T-helper 17 cell (primary cell): Measurements from ENCODE around the gene ECT2. TPM values are rescaled to one million over a fixed set of nuclear protein-coding genes. Genes with fewer than 3 reads are reported as not detected.
"Not testable (repeated sequence)": the region's sequence is repeated elsewhere in the genome, so short reads cannot be mapped to it uniquely, and the experiment has no call there.

Experiments used
- ATAC-seq: fragments of 150-1000 bp; cut with Tn5 transposase; 2 replicates; pipeline ENCODE4 v1.10.0; 2021; ENCODE audit warnings: mild to moderate bottlenecking, moderate library complexity
- DNase-seq, 3 donors: peaks; one replicate each; pipeline versions ENCODE4 v3.0.0 to v3.0.0-alpha.2; 2020 to 2021
- H3K9me3 ChIP-seq: one replicate; pipeline ENCODE4 v1.7.0; 2013; ENCODE audit warnings: low read length, mild to moderate bottlenecking; ENCODE audit not compliant: control insufficient read depth, poor library complexity, severe bottlenecking
- H3K27ac Mint-ChIP-seq: one replicate; pipeline ENCODE4 v1.8.0; 2022; ENCODE audit warnings: mild to moderate bottlenecking, moderate library complexity, mixed read lengths
- H3K27me3 Mint-ChIP-seq: one replicate; pipeline ENCODE4 v1.8.0; 2022; ENCODE audit warnings: mixed read lengths
- H3K36me3 Mint-ChIP-seq: one replicate; pipeline ENCODE4 v1.8.0; 2022; ENCODE audit warnings: low read depth, mixed read lengths
- H3K4me1 Mint-ChIP-seq: one replicate; pipeline ENCODE4 v1.8.0; 2022; ENCODE audit warnings: mild to moderate bottlenecking, mixed read lengths
- H3K4me3 Mint-ChIP-seq: one replicate; pipeline ENCODE4 v1.8.0; 2022; ENCODE audit warnings: mild to moderate bottlenecking, moderate library complexity, mixed read lengths
- total RNA-seq, 4 donors: library from RNA in 2 of 4; stranded (reverse) in 2 of 4; gene quantifications; one replicate each; pipeline ENCODE4 v1.2.3 and lab custom pipeline; 2022 to 2026

Gene ECT2
- total RNA-seq (1 to 10 TPM; 2.2 to 2.3 TPM), total RNA-seq (lab: John Stamatoyannopoulos, UW) (8.7 to 11.1 reads per million in 2 donors)

DNA sequence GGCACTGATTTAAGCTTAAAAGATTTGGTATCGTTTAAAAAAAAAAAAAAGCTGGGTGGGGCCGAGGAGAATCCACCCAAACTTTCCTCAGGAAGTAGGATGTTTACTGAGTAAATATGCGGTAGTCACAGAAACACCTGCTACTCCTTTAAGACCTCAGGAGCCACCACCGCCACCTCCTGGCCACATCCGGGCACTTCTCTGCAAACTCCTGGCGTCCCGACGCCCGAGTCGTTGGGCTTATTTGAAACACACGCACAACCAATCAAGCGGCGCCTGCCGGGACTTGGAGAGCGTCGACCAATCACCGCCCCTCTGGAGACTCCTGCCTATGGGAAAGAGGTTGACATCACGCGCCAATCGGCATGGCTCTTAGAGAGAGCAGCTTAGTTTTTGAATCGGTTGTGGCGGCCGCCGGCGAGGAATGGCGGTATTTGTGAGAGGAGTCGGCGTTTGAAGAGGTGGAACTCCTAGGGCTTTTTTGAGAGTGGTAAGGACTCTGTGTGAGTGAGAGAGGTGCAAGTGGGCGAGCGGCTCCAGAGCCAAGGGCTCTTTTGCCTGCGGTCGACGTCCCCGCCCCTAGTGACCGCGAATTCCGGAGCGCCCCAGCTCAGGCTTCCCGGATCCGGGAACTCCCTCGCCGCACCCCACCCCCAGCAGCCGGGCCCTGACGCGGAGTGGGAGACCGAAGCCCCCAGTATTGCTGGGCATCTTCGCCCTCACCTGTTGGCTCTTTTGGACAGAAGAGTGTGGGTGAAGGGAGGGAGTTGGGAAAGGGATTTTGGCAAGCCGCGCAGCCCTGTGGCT is at the start of gene ECT2:
ECT2 (plus strand) TSS at position 359 of the 807 bp plus-strand sequence. CDS start 3,805 bp downstream, outside the sequence.
- ATAC-seq (peak; percentile 98), DNase-seq (peak; percentile 92 to 95 (median 94))
- Mint-ChIP-seq H3K27ac (peak within 1 kb of the TSS; percentile 92), H3K4me1 (peaks cover 31% of the 10 kb centered on the region), H3K27me3 (no peaks in the 10 kb centered on the region), H3K4me3 (peak within 1 kb of the TSS; percentile 100), H3K36me3 (peaks cover 7% of the 10 kb centered on the region)
- no peaks in the 10 kb centered on the region for H3K9me3 ChIP-seq

DNA sequence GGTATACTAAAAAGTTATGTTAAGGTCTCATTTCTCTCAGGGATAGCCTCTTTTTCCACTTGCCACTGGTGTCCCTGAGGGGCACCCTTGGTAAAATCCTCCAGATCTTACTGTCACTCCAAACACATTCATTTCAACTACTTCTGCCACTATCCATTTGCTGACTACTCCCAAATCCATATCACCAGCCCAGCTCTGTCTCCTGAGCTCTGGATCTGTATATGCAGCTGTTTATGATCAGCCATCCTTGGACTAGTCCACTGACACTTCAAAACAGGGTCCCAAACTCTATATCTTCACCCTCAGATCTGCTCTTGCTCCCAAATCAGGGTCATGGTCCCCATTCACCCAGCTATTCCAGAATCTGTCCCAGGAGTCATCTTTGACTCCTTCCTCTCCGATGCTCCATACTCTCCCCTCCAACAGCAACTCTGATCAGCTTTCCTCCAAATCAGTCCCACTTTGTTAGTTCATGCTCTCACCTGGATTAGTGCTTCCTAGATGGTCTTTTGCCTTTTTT is 49.5 kb upstream of the ECT2 start:
- no peak overlapping the region for H3K4me3 Mint-ChIP-seq
- no peak overlapping the region for H3K27ac Mint-ChIP-seq
- peaks cover 9% of the 10 kb centered on the region for H3K4me1 Mint-ChIP-seq
- DNase-seq (no peak), ATAC-seq (no peak)
- no peaks in the 10 kb centered on the region for H3K9me3 ChIP-seq
- peaks cover 8% of the 10 kb centered on the region for H3K36me3 Mint-ChIP-seq
- no peaks in the 10 kb centered on the region for H3K27me3 Mint-ChIP-seq

GRCh38 chr3:172701751-172702150 is 48.8 kb upstream of the ECT2 start:
- DNase-seq, result no peak
- H3K9me3 ChIP-seq, result no peaks in the 10 kb centered on the region
- Mint-ChIP-seq H3K4me1 (peaks cover 9% of the 10 kb centered on the region), H3K27me3 (no peaks in the 10 kb centered on the region), H3K27ac (no peak overlapping the region), H3K4me3 (no peak overlapping the region), H3K36me3 (peaks cover 8% of the 10 kb centered on the region)
- no peak for ATAC-seq

GRCh38 chr3:172702256-172702655 is 48.3 kb upstream of the ECT2 start:
- DNase-seq, result no peak
- no peaks in the 10 kb centered on the region for H3K9me3 ChIP-seq
- Mint-ChIP-seq H3K4me3 (no peak overlapping the region), H3K36me3 (peaks cover 9% of the 10 kb centered on the region), H3K4me1 (peaks cover 12% of the 10 kb centered on the region), H3K27ac (no peak overlapping the region), H3K27me3 (no peaks in the 10 kb centered on the region)
- no peak for ATAC-seq

DNA sequence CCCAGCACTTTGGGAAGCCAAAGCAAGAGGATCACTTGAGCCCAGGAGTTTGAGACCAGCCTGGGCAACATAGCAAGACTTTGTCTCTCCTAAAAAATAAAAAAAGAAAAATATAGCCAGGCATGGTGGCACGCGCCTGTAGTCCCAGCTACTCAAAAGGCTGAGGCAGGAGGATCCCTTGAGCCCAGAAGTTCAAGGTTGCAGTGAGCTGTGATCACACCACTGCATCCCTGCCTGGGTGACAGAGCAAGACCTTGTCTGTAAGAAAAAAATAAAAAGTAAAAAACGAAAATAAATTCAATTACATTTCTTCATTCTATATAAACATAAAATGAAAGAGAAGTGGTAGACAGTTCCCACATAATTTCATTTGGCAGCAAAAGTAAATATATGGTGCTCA is 47.8 kb upstream of the ECT2 start:
- not testable (repeated sequence) for ATAC-seq, DNase-seq

GRCh38 chr3:172704001-172704400 is 46.5 kb upstream of the ECT2 start:
- Mint-ChIP-seq H3K36me3 (peaks cover 9% of the 10 kb centered on the region), H3K27ac (no peak overlapping the region), H3K27me3 (no peaks in the 10 kb centered on the region), H3K4me1 (peaks cover 12% of the 10 kb centered on the region), H3K4me3 (no peak overlapping the region)
- no peak for DNase-seq
- H3K9me3 ChIP-seq, result no peaks in the 10 kb centered on the region
- no peak for ATAC-seq

More for the DNA sequence above, 47.8 kb upstream of the ECT2 start:
- not testable (repeated sequence) for H3K4me3 Mint-ChIP-seq, H3K36me3 Mint-ChIP-seq, H3K9me3 ChIP-seq, H3K27me3 Mint-ChIP-seq, H3K27ac Mint-ChIP-seq
- H3K4me1 Mint-ChIP-seq, result peaks cover 12% of the 10 kb centered on the region

DNA sequence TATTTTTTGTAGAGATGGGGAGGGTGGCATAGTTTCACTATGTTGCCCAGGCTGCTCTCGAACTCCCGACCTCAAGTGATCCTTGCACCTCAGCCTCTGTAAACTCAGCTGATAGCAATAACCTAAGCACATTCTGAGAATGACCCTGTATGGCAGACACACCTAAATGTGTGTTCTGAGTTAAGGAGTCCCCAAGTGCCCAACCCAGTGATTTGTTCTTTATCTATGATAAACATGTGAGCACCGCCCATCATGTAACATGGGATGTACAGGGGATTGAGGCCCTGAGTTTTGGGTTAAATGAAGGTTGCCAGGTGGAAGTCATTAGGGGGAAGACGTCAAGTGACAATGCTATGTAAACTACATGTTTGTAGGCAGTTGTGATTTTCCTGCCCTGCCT is 45.4 kb upstream of the ECT2 start:
- no peak for ATAC-seq
- H3K4me3 Mint-ChIP-seq, result no peak overlapping the region
- no peak for DNase-seq
- no peaks in the 10 kb centered on the region for H3K9me3 ChIP-seq
- peaks cover 9% of the 10 kb centered on the region for H3K36me3 Mint-ChIP-seq
- H3K27me3 Mint-ChIP-seq, result no peaks in the 10 kb centered on the region
- H3K27ac Mint-ChIP-seq, result no peak overlapping the region
- peaks cover 20% of the 10 kb centered on the region for H3K4me1 Mint-ChIP-seq

DNA sequence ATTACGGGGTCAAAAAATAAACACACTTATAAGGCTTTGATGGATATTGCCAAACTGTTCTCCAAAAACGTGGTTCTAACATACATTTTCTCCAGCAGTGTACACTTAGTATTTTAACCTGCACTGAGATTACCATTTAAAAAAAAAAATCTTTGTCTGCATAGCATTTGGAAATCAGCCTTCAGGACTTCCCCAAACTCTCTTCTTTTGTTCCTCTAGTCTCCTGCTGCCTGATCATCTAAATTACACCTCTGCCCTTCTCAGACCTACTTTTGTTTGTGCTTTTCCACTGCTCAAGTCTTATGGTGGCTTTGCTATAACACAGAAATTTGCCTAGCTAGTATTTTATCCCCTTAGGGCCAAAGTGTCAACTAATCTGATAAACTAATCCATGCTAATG is 43.5 kb upstream of the ECT2 start:
- DNase-seq (no peak), ATAC-seq (no peak)
- no peaks in the 10 kb centered on the region for H3K9me3 ChIP-seq
- Mint-ChIP-seq H3K4me1 (peaks cover 15% of the 10 kb centered on the region), H3K27ac (peak overlapping the region; percentile 29), H3K4me3 (no peak overlapping the region), H3K36me3 (peaks cover 3% of the 10 kb centered on the region), H3K27me3 (no peaks in the 10 kb centered on the region)

DNA sequence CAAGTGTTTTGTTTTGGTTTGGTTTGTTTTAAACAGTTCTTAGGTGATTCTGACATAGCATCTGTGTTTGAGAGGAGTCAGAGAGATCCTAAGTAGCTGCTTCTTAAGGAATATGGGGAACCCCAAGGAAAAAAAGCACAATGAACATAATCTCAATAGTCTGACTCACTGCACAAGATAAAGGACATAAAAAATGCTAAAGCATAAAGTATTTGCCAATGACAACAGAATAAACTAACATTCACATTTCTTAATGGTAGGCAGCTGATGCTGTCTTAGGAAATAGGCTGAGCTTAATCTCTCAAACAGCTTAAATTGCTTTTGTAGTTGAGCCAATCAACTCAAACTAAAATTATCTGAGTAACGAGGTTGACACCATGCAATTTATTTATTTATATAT is 42.6 kb upstream of the ECT2 start:
- peaks cover 2% of the 10 kb centered on the region for H3K36me3 Mint-ChIP-seq
- ATAC-seq (no peak), DNase-seq (no peak)
- H3K27me3 Mint-ChIP-seq, result no peaks in the 10 kb centered on the region
- H3K27ac Mint-ChIP-seq, result no peak overlapping the region
- H3K9me3 ChIP-seq, result no peaks in the 10 kb centered on the region
- no peak overlapping the region for H3K4me3 Mint-ChIP-seq
- H3K4me1 Mint-ChIP-seq, result peaks cover 15% of the 10 kb centered on the region

DNA sequence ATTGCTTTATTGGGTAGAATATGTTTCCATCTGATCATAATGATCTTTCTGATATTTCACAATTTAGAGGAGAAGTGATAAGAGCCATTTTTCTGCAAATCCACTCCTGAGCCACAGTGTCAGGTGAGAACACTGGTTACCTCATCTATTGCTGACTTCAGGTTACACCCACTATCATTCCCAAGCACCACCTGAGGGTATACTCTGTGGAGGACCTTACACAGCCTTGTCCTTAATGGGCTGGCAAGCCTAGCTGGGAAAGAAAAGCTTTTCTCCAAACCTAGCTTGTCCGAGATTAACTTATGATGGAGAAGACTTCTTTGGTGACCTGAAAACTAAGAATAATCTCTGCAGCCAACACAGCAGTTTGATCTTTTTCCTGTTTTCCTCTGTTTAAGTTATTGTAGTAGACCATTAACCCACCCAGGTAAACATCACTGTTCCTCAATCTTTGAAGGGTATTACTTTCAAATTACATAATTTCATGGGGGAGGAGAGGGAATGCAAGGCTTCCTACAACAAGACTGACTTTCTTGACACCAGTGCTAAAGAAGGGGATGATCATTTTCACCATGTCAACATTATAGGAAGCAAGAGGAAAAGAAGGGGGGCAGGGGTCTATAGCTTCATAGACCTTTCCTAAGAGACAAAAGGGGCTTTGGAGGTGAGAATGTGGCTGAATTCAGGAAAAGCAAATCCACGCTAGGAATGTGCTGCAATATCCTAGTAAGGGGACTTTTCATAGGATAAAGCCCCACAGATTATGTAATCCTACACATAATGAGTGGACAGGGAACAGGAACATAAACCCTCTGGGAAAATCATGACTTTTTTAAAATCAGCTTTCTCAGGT is 41.4 kb upstream of the ECT2 start:
- Mint-ChIP-seq H3K36me3 (peaks cover 2% of the 10 kb centered on the region), H3K4me1 (peaks cover 15% of the 10 kb centered on the region), H3K27ac (no peak overlapping the region), H3K4me3 (peak overlapping the region; percentile 71), H3K27me3 (no peaks in the 10 kb centered on the region)
- DNase-seq (no peak), ATAC-seq (no peak)
- H3K9me3 ChIP-seq, result no peaks in the 10 kb centered on the region

DNA sequence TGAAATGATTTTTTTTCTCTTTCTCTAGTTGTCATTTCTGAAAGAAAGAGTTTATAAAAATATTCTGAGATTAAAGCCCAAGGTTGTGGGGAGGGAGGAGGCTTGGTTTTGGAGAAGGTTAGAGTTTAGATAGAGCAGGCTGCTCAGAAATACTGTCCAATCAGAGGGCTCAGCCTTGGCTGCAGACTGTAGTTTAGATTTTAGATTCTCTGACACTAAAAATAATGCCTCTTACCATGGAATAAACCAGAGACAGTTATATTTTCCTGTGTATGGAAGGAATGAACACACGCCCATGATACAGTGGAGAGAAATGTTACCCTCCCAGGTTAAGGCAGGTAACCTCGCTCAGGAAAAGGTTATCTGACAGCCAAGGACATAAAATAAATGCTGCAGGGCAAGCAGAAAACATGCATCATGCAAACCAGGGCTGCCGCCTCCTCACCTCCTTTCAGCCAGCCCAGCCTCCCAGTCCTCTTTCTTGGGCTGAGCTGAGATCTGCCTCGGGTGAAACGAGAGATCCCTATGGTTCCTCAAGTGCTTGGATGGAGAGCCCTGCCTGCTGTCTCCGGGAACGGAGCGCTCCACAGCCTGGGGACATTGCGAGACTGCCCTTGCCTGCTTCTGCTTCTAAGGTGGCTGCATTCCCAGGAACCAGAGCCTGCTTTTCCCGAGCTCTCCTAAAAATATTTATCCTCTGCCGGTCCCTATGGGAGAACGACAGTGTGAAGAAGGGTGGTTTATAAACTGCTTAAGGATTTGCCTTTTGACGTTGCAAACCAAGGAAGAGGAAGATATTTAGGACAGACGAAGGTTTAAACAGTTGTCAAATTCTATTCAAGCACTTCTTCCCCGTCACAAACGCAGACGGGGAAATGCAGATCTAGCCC is 40.5 kb upstream of the ECT2 start:
- ATAC-seq (peak; percentile 9), DNase-seq (no peak)
- Mint-ChIP-seq H3K27ac (peak overlapping the region; percentile 90), H3K4me3 (peak overlapping the region; percentile 95), H3K4me1 (peaks cover 15% of the 10 kb centered on the region), H3K27me3 (no peaks in the 10 kb centered on the region), H3K36me3 (peaks cover 2% of the 10 kb centered on the region)
- H3K9me3 ChIP-seq, result no peaks in the 10 kb centered on the region

DNA sequence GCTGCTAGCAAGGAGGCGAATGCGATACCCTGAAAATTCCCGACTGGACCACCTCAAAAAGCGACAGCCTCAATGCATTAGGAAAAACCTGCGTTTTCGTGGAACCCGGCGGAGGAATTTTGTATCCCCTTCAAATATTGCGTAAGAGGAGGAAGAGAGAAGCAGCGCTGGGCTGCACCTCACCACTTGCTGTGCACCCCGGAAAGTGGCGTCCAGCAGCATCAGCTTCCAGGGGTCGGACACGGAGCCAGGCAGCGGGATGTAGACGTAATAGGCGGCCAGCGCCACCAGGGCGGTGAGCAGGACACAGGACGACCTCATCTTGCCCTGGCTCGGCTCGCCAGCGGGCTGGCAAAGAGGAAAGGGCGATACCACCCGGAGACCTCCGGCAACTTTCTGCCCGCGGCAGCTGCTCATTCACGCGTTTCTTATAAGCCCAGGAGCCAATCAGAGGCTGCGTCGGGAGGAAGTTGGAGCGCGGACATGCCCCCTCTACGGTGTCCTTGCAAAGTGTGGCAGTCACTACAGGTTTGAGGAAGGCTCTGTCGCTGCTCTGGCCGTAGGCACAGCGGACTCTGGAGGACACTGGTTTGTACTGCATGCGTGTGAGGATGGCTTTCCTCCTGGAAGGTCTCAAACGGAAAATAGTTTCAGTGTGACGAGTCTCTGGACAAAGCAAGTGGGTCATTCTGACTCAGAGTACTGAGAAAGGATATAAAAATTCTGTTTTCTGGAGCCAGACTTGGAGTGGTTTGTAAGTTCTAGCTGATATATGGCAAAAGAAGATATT is 39.7 kb upstream of the ECT2 start, which contains the start of gene NCEH1:
NCEH1 (minus strand) TSS at position 404 of the 790 bp plus-strand sequence; CDS start at position 321, 83 bp downstream.
- peak; percentile 96 for ATAC-seq
- no peaks in the 10 kb centered on the region for H3K9me3 ChIP-seq
- H3K36me3 Mint-ChIP-seq, result peaks cover 2% of the 10 kb centered on the region
- H3K4me3 Mint-ChIP-seq, result peak within 1 kb of the TSS; percentile 95
- DNase-seq, result peak; percentile 30 to 38 (median 34)
- H3K4me1 Mint-ChIP-seq, result peaks cover 13% of the 10 kb centered on the region
- H3K27me3 Mint-ChIP-seq, result no peaks in the 10 kb centered on the region
- H3K27ac Mint-ChIP-seq, result peak within 1 kb of the TSS; percentile 90
